Ishikawa (cell line): ENCODE data around the gene DCAF4.

Experiments
- CEBPB ChIP-seq: IDR thresholded peaks from 2 replicates; pipeline ENCODE4 v1.6.1; 2012
- CREB1 ChIP-seq: IDR thresholded peaks from 2 replicates; pipeline ENCODE4 v1.6.1; 2012; ENCODE audit warnings: low read depth
- EGR1 ChIP-seq: IDR thresholded peaks from 2 replicates; pipeline ENCODE4 v1.6.1; 2012
- EP300 ChIP-seq: IDR thresholded peaks from 2 replicates; pipeline ENCODE4 v1.6.1; 2012; ENCODE audit warnings: borderline replicate concordance
- FOXM1 ChIP-seq: IDR thresholded peaks from 2 replicates; pipeline ENCODE4 v1.6.1; 2012; ENCODE audit warnings: low read depth, borderline replicate concordance
- MAX ChIP-seq: IDR thresholded peaks from 2 replicates; pipeline ENCODE4 v1.6.1; 2012
- NFIC ChIP-seq: IDR thresholded peaks from 2 replicates; pipeline ENCODE4 v1.6.1; 2012
- RAD21 ChIP-seq: IDR thresholded peaks from 2 replicates; pipeline ENCODE4 v1.6.1; 2012; ENCODE audit warnings: low read depth
- REST ChIP-seq: IDR thresholded peaks from 2 replicates; pipeline ENCODE4 v1.6.1; 2012; ENCODE audit warnings: low read depth, mild to moderate bottlenecking
- TAF1 ChIP-seq: IDR thresholded peaks from 2 replicates; pipeline ENCODE4 v1.6.1; 2012; ENCODE audit warnings: low read depth, mild to moderate bottlenecking
- TCF12 ChIP-seq: IDR thresholded peaks from 2 replicates; pipeline ENCODE4 v1.6.1; 2012; ENCODE audit warnings: low read depth
- TEAD4 ChIP-seq: IDR thresholded peaks from 2 replicates; pipeline ENCODE4 v1.6.1; 2012
- USF1 ChIP-seq: IDR thresholded peaks from 2 replicates; pipeline ENCODE4 v1.6.1; 2012
- YY1 ChIP-seq: IDR thresholded peaks from 2 replicates; pipeline ENCODE4 v1.6.1; 2012; ENCODE audit warnings: low read depth
- ZBTB7A ChIP-seq: IDR thresholded peaks from 2 replicates; pipeline ENCODE4 v1.6.1; 2012; ENCODE audit warnings: low read depth

DCAF4 gene

GRCh38 chr14:72893636-72894322 lies 32.5 kb upstream of the DCAF4 start, which contains the start of gene DPF3:
Gene DPF3, minus strand, starts transcription at chr14:72894101. Its CDS starts 13 bp downstream, at chr14:72894088.
- TF ChIP-seq YY1 (peak; percentile 84), NFIC (no peak), EGR1 (no peak), TCF12 (no peak), RAD21 (no peak), TEAD4 (no peak), TAF1 (peak; percentile 41), USF1 (no peak), CEBPB (no peak), MAX (no peak; the same call in 1 of the 2 replicates)

GRCh38 chr14:72894323-72894622 lies 32.0 kb upstream of the DCAF4 start:
- peak; percentile 9; the same call in 1 of the 2 replicates for TF ChIP-seq MAX
- no peak for TF ChIP-seq CREB1

GRCh38 chr14:72894623-72895378 lies 31.5 kb upstream of the DCAF4 start:
- TF ChIP-seq FOXM1 (no peak), REST (no peak), RAD21 (no peak), CREB1 (no peak), TAF1 (no peak), TEAD4 (no peak), EGR1 (no peak), TCF12 (no peak), EP300 (no peak), YY1 (no peak), ZBTB7A (no peak), MAX (no peak; the same call in 1 of the 2 replicates), NFIC (no peak), CEBPB (no peak), USF1 (no peak)

GRCh38 chr14:72898448-72898847 lies 27.8 kb upstream of the DCAF4 start:
- TF ChIP-seq MAX (no peak), TCF12 (no peak), CEBPB (no peak), RAD21 (no peak), NFIC (no peak), FOXM1 (no peak), YY1 (no peak), CREB1 (no peak), EGR1 (no peak), USF1 (no peak), REST (no peak)

GRCh38 chr14:72901361-72901760 lies 24.9 kb upstream of the DCAF4 start:
- TF ChIP-seq ZBTB7A (no peak), TCF12 (no peak), NFIC (no peak), RAD21 (no peak), MAX (no peak), YY1 (no peak), EP300 (no peak), FOXM1 (no peak), TAF1 (no peak), REST (no peak)
